Cardiac muscle cell (in vitro differentiated cells and primary cell): ENCODE data around the gene COL4A1. TPM values are rescaled to one million over a fixed set of nuclear protein-coding genes. Genes with fewer than 3 reads are reported as not detected.

Experiments used
- DNase-seq, 2 donors: peaks; one replicate each; pipeline versions ENCODE4 v3.0.0 to v3.0.0-alpha.2; 2010 to 2017; ENCODE audit warnings: low read depth in 1 of 2, low spot score in 1 of 2
- H3K27ac ChIP-seq: fragments of 200-600 bp; sonication (generic); 2 replicates; pipeline ENCODE4 v1.5.1; 2016
- H3K27me3 ChIP-seq: fragments of 200-600 bp; sonication (generic); 2 replicates; pipeline ENCODE4 v1.6.0; 2016; ENCODE audit warnings: control low read depth
- H3K36me3 ChIP-seq: fragments of 200-600 bp; sonication (generic); 2 replicates; pipeline ENCODE4 v1.5.1; 2016; ENCODE audit warnings: control low read depth
- H3K4me1 ChIP-seq: fragments of 200-600 bp; sonication (generic); 2 replicates; pipeline ENCODE4 v1.8.1; 2017; ENCODE audit warnings: low read depth, mild to moderate bottlenecking, mixed run types
- H3K4me3 ChIP-seq: fragments of 200-600 bp; sonication (generic); 2 replicates; pipeline ENCODE4 v1.5.1; 2016; ENCODE audit warnings: mild to moderate bottlenecking
- H3K9me3 ChIP-seq: fragments of 200-600 bp; sonication (generic); 2 replicates; pipeline ENCODE4 v1.5.1; 2017; ENCODE audit warnings: low read depth, mild to moderate bottlenecking, control low read depth
- polyA plus RNA-seq: library from polyadenylated mRNA; unstranded; fragments of >200 nt; fragmentation: Nextera tagmentation; extraction: Ambion mirVana; gene quantifications from 2 replicates; pipeline ENCODE4 v1.2.1, GENCODE V29; 2016
- total RNA-seq: library from RNA; depleted of rRNA; stranded (reverse); fragments of >200 nt; gene quantifications from 2 replicates; pipeline ENCODE4 v1.2.3, GENCODE V29; 2016
- TF ChIP-seq, protein P1 (sequence below): IDR thresholded peaks from 2 replicates; pipeline ENCODE4 v1.5.1; 2012; ENCODE audit warnings: low read depth, mild to moderate bottlenecking, low read length

COL4A1 gene
- total and polyA plus RNA-seq, 2 experiments from 2014 or later, result 73.9 to 171 TPM

DNA sequence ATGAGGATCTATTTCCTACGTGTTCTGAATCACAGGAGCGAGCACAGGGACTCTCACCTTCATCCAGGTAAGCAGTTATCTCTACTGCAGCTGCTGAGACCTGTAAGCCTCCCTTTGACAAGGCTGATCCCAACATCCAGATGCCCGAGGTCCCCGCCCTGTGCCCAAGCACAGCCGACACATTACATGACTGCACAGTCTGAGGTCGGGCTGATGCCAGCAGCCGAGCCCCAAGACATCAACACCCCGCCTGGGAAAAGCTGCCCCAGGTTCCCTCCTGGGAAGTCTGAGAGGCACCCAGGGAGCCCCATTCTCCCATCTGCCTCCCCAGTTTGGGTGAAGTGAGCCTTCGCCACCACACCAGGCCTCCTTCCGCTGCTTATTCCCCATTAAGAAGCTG lies 95.9 kb downstream of the COL4A1 start:
- Histone ChIP-seq H3K4me3 (no peak overlapping the region), H3K27ac (no peak overlapping the region), H3K9me3 (no peaks in the 10 kb centered on the region), H3K27me3 (no peaks in the 10 kb centered on the region), H3K36me3 (peaks cover 13% of the 10 kb centered on the region), H3K4me1 (peaks cover 3% of the 10 kb centered on the region)
- TF ChIP-seq, protein P1, sequence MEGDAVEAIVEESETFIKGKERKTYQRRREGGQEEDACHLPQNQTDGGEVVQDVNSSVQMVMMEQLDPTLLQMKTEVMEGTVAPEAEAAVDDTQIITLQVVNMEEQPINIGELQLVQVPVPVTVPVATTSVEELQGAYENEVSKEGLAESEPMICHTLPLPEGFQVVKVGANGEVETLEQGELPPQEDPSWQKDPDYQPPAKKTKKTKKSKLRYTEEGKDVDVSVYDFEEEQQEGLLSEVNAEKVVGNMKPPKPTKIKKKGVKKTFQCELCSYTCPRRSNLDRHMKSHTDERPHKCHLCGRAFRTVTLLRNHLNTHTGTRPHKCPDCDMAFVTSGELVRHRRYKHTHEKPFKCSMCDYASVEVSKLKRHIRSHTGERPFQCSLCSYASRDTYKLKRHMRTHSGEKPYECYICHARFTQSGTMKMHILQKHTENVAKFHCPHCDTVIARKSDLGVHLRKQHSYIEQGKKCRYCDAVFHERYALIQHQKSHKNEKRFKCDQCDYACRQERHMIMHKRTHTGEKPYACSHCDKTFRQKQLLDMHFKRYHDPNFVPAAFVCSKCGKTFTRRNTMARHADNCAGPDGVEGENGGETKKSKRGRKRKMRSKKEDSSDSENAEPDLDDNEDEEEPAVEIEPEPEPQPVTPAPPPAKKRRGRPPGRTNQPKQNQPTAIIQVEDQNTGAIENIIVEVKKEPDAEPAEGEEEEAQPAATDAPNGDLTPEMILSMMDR, result no peak
- DNase-seq, result no peak

- Histone ChIP-seq H3K9me3 (no peaks in the 10 kb centered on the region), H3K4me3 (no peak overlapping the region), H3K27me3 (no peaks in the 10 kb centered on the region), H3K4me1 (no peaks in the 10 kb centered on the region), H3K36me3 (peaks cover 13% of the 10 kb centered on the region), H3K27ac (no peak overlapping the region)
- TF ChIP-seq, protein P1, result no peak
- DNase-seq, result no peak
These were observed 96.4 kb downstream of the COL4A1 start for GRCh38 chr13:110210604-110210985.

DNA sequence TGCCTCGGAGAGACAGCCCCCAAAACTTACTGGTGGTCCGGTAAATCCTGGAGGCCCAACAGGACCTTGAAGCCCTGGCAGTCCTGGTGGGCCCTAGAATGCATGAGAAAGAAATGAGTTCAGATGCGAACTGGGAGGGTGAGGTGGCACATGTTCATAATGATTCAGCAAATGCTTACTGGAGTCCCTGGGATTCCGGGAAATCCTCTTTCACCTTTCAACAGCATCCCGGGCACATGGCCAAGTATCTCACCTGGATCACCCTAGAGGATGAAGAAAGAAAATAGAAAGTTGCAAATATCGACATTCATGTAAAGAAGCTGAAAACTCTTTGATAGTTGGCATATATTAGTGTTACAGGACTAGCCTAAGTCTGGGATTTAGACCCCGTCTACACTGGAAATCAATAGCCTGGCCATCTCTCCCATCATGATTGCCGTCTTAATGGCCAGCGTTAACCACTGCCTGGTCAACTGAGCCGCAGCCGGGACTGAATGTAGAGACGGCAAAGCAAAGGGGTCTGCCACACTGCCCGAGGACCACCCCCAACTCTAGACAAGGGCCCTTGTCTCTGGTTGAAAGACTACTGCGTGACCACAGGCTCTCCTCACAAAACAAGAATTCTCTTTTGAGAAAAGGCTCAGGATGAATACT lies 96.9 kb downstream of the COL4A1 start:
- Histone ChIP-seq H3K36me3 (peaks cover 13% of the 10 kb centered on the region), H3K9me3 (no peaks in the 10 kb centered on the region), H3K27me3 (no peaks in the 10 kb centered on the region), H3K4me3 (no peak overlapping the region), H3K4me1 (no peaks in the 10 kb centered on the region), H3K27ac (no peak overlapping the region)
- TF ChIP-seq, protein P1, result no peak
- DNase-seq, result no peak

DNA sequence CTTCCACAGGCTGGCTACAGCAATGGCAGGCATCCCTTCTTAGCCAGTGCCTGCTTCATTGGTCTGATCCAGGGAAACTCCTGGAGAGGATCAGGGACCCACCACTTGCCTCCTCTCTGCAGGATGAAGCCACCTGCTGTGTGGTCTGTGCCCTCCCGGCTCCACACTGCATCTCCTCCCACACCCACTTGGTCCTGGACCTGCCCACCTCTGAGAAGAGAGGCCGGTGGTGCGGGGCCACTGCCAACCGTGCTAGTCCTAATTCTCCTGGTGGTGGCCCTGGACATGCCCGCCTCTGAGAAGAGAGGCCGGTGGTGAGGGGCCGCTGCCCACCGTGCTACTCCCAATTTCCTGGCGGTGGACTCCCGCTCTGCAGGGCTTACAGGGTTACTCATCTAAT lies 98.8 kb downstream of the COL4A1 start:
- H3K27ac ChIP-seq, result no peak overlapping the region
- TF ChIP-seq, protein P1, result no peak
- no peaks in the 10 kb centered on the region for H3K9me3 ChIP-seq
- no peak overlapping the region for H3K4me3 ChIP-seq
- peaks cover 16% of the 10 kb centered on the region for H3K36me3 ChIP-seq
- H3K4me1 ChIP-seq, result no peaks in the 10 kb centered on the region
- H3K27me3 ChIP-seq, result no peaks in the 10 kb centered on the region
- DNase-seq, result no peak

GRCh38 chr13:110206996-110207395 lies 100.0 kb downstream of the COL4A1 start:
- H3K4me1 ChIP-seq, result no peaks in the 10 kb centered on the region

More at GRCh38 chr13:110206996-110207395, 100.0 kb downstream of the COL4A1 start:
- peaks cover 16% of the 10 kb centered on the region for H3K36me3 ChIP-seq
- H3K9me3 ChIP-seq, result no peaks in the 10 kb centered on the region
- TF ChIP-seq, protein P1, result no peak
- no peak overlapping the region for H3K4me3 ChIP-seq
- H3K27ac ChIP-seq, result no peak overlapping the region
- no peak for DNase-seq
- no peaks in the 10 kb centered on the region for H3K27me3 ChIP-seq
